ENCODE measurements around the gene NKD1.

Gene NKD1

DNA sequence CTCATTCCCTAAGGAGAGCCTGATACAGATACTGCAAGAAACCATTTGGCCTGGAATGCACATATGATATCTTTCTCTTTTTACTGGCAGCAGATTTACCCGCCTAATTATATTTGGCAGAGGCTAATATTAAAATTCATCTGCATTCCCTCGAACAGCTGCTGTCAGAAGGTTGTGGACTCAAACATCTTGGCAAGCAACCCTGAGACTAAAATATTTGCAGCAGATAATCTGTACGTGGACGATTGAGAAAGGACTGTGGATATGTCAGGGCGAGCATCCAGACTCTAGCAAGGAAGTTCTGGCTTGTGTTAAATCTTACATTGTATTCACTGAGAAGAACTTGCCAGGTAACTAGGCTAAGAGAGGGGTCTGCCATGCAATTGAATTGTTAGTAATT lies 67.7 kb downstream of the NKD1 start:
- no peaks in the 10 kb centered on the region for H3K27me3 ChIP-seq (ENCODE audit: control insufficient read depth, insufficient read depth, low read length)
- no peak overlapping the region for H3K9ac ChIP-seq (ENCODE audit: low read length)
- H3K9me3 ChIP-seq (ENCODE audit: control insufficient read depth, low read depth, low read length) = no peaks in the 10 kb centered on the region
- H3K4me1 ChIP-seq (ENCODE audit: control insufficient read depth, low read depth, low read length) = peaks cover 6% of the 10 kb centered on the region
- H3K4me3 ChIP-seq (ENCODE audit: low read length) = no peak overlapping the region
- H3K36me3 ChIP-seq (ENCODE audit: control insufficient read depth, low read depth, low read length) = no peaks in the 10 kb centered on the region
- H3K27ac ChIP-seq (ENCODE audit: low read length) = no peak overlapping the region

- Histone ChIP-seq H3K9ac (ENCODE audit: low read length) (no peak overlapping the region), H3K4me3 (ENCODE audit: low read length) (no peak overlapping the region), H3K4me1 (ENCODE audit: control insufficient read depth, low read depth, low read length) (peaks cover 6% of the 10 kb centered on the region), H3K36me3 (ENCODE audit: control insufficient read depth, low read depth, low read length) (no peaks in the 10 kb centered on the region), H3K9me3 (ENCODE audit: control insufficient read depth, low read depth, low read length) (no peaks in the 10 kb centered on the region), H3K27me3 (ENCODE audit: control insufficient read depth, insufficient read depth, low read length) (no peaks in the 10 kb centered on the region), H3K27ac (ENCODE audit: low read length) (no peak overlapping the region)
Observed at GRCh38 chr16:50616386-50616785, 68.2 kb downstream of the NKD1 start.

DNA sequence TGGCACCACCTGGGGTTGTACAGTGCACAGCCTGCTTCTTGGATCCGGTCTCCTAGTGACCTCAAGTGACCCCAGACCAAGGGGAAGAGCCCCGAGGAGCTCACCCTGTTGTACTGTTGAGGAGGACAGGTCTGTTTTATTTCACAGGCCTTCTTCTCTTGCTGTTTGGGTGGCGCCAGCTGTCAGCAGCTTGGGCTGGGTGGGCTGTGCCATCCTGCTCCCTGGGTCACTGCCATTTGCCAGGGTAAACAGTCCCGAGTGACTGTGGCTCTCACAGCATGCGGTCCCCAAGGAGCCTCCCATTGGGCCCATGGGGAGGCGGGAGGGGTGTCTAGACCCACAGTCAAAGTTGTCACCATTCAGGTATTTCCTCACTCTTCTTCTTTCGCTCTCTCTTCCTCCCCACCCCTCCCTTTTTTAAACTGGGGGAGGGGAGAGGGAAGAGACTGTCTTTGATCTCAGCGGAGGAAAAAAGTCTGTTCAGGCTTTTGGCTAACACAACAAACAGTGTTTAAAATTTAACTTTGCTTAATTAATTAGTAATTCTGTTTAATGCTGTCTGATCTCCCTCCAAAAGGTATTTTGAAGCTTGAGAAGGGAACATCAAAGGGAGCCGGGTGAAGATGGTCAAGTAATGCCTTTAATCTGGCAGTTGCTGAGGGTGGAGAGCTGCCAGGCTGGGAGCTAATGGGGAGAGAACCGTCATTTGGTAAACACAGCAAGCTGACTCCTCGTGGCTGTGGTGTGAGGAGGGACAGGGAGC lies 68.9 kb downstream of the NKD1 start:
- no peaks in the 10 kb centered on the region for H3K27me3 ChIP-seq (ENCODE audit: control insufficient read depth, insufficient read depth, low read length)
- H3K27ac ChIP-seq (ENCODE audit: low read length) = no peak overlapping the region
- H3K9ac ChIP-seq (ENCODE audit: low read length) = no peak overlapping the region

GRCh38 chr16:50617646-50618184 lies 69.5 kb downstream of the NKD1 start:
- Histone ChIP-seq H3K4me3 (ENCODE audit: low read length) (no peak overlapping the region), H3K36me3 (ENCODE audit: control insufficient read depth, low read depth, low read length) (no peaks in the 10 kb centered on the region), H3K27ac (ENCODE audit: low read length) (no peak overlapping the region), H3K4me1 (ENCODE audit: control insufficient read depth, low read depth, low read length) (peaks cover 6% of the 10 kb centered on the region), H3K9ac (ENCODE audit: low read length) (no peak overlapping the region), H3K27me3 (ENCODE audit: control insufficient read depth, insufficient read depth, low read length) (no peaks in the 10 kb centered on the region), H3K9me3 (ENCODE audit: control insufficient read depth, low read depth, low read length) (no peaks in the 10 kb centered on the region)

More for the DNA sequence above, 68.9 kb downstream of the NKD1 start:
- Histone ChIP-seq H3K4me1 (ENCODE audit: control insufficient read depth, low read depth, low read length) (peaks cover 6% of the 10 kb centered on the region), H3K4me3 (ENCODE audit: low read length) (no peak overlapping the region), H3K36me3 (ENCODE audit: control insufficient read depth, low read depth, low read length) (no peaks in the 10 kb centered on the region), H3K9me3 (ENCODE audit: control insufficient read depth, low read depth, low read length) (no peaks in the 10 kb centered on the region)

GRCh38 chr16:50618238-50618918 lies 70.2 kb downstream of the NKD1 start:
- Histone ChIP-seq H3K36me3 (ENCODE audit: control insufficient read depth, low read depth, low read length) (no peaks in the 10 kb centered on the region), H3K27ac (ENCODE audit: low read length) (no peak overlapping the region), H3K27me3 (ENCODE audit: control insufficient read depth, insufficient read depth, low read length) (no peaks in the 10 kb centered on the region), H3K4me1 (ENCODE audit: control insufficient read depth, low read depth, low read length) (peaks cover 6% of the 10 kb centered on the region), H3K9me3 (ENCODE audit: control insufficient read depth, low read depth, low read length) (no peaks in the 10 kb centered on the region), H3K9ac (ENCODE audit: low read length) (no peak overlapping the region), H3K4me3 (ENCODE audit: low read length) (no peak overlapping the region)

- Histone ChIP-seq H3K27me3 (ENCODE audit: control insufficient read depth, insufficient read depth, low read length) (no peaks in the 10 kb centered on the region), H3K27ac (ENCODE audit: low read length) (no peak overlapping the region), H3K4me3 (ENCODE audit: low read length) (no peak overlapping the region), H3K4me1 (ENCODE audit: control insufficient read depth, low read depth, low read length) (peaks cover 6% of the 10 kb centered on the region), H3K36me3 (ENCODE audit: control insufficient read depth, low read depth, low read length) (no peaks in the 10 kb centered on the region), H3K9ac (ENCODE audit: low read length) (no peak overlapping the region), H3K9me3 (ENCODE audit: control insufficient read depth, low read depth, low read length) (no peaks in the 10 kb centered on the region)
Observed at GRCh38 chr16:50619702-50620491, 71.7 kb downstream of the NKD1 start.

DNA sequence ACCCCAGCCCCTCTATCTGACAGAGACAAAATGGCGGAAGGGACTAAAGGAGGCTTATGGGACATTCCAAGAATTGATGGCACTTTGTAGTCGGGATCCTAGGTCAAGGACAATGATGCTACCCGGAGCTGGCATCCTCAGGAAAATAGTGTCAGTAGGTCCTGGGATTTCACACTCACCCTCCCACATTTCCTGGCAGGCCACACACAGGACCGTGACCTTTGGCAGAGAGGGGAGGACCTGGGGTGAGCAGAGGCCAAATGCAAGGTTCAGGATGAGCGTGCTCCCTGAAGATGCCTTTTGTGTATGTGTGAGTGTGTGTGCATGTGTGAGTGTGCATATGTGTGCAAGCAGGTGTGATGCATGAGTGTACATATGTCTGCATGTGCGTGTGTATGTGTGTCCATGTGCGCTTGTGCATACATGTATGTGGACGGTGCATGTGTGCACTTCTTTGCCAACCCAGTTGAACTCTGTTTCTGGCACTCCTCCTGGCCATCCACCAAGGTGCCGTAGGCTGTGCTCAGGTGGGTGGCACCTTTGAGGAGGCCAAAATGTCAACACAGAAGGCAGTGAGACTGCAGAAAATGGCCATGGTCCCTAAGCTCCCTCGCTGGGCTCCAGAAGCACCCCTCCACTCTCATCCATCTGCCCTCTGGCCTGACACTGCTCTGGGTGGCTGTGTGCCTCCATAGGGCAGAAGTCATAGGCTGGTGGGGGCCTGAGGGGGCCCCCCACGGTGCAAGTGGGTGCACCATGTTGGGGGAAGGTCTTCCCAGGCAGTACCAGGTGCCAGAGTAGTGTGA lies 72.7 kb downstream of the NKD1 start:
- no peak overlapping the region for H3K27ac ChIP-seq (ENCODE audit: low read length)
- no peaks in the 10 kb centered on the region for H3K27me3 ChIP-seq (ENCODE audit: control insufficient read depth, insufficient read depth, low read length)
- H3K4me3 ChIP-seq (ENCODE audit: low read length) = no peak overlapping the region
- H3K9ac ChIP-seq (ENCODE audit: low read length) = no peak overlapping the region
- no peaks in the 10 kb centered on the region for H3K36me3 ChIP-seq (ENCODE audit: control insufficient read depth, low read depth, low read length)
- H3K4me1 ChIP-seq (ENCODE audit: control insufficient read depth, low read depth, low read length) = peaks cover 6% of the 10 kb centered on the region
- no peaks in the 10 kb centered on the region for H3K9me3 ChIP-seq (ENCODE audit: control insufficient read depth, low read depth, low read length)

GRCh38 chr16:50621452-50621792 lies 73.2 kb downstream of the NKD1 start:
- H3K36me3 ChIP-seq (ENCODE audit: control insufficient read depth, low read depth, low read length) = no peaks in the 10 kb centered on the region
- H3K4me3 ChIP-seq (ENCODE audit: low read length) = no peak overlapping the region
- H3K9ac ChIP-seq (ENCODE audit: low read length) = no peak overlapping the region
- H3K27ac ChIP-seq (ENCODE audit: low read length) = no peak overlapping the region
- H3K27me3 ChIP-seq (ENCODE audit: control insufficient read depth, insufficient read depth, low read length) = no peaks in the 10 kb centered on the region
- no peaks in the 10 kb centered on the region for H3K9me3 ChIP-seq (ENCODE audit: control insufficient read depth, low read depth, low read length)
- peaks cover 6% of the 10 kb centered on the region for H3K4me1 ChIP-seq (ENCODE audit: control insufficient read depth, low read depth, low read length)

DNA sequence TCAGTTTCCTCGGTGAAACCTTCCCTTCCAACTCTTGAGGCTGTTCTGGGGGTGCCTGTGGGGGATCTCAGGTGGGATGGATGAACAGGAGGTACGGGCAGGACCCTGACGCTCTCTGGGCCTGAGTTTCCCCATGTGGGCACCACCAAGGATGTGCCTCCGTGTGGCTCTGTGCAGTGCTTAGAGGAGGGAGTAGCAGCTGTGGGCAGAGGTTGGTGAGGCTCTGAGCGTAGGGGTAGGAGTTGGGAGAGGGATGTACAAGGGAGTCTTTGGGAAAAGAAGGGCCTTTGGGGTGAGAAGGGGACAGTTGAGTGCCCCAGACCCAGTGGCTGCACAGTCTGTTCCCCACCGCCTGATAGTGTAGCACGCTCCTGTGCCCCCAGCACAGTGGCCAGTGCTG lies 73.8 kb downstream of the NKD1 start:
- H3K4me3 ChIP-seq (ENCODE audit: low read length) = no peak overlapping the region
- no peak overlapping the region for H3K27ac ChIP-seq (ENCODE audit: low read length)
- H3K9ac ChIP-seq (ENCODE audit: low read length) = no peak overlapping the region
- no peaks in the 10 kb centered on the region for H3K9me3 ChIP-seq (ENCODE audit: control insufficient read depth, low read depth, low read length)
- H3K4me1 ChIP-seq (ENCODE audit: control insufficient read depth, low read depth, low read length) = peaks cover 6% of the 10 kb centered on the region
- H3K36me3 ChIP-seq (ENCODE audit: control insufficient read depth, low read depth, low read length) = no peaks in the 10 kb centered on the region
- H3K27me3 ChIP-seq (ENCODE audit: control insufficient read depth, insufficient read depth, low read length) = no peaks in the 10 kb centered on the region

- no peaks in the 10 kb centered on the region for H3K27me3 ChIP-seq (ENCODE audit: control insufficient read depth, insufficient read depth, low read length)
- no peaks in the 10 kb centered on the region for H3K4me1 ChIP-seq (ENCODE audit: control insufficient read depth, low read depth, low read length)
- H3K36me3 ChIP-seq (ENCODE audit: control insufficient read depth, low read depth, low read length) = no peaks in the 10 kb centered on the region
- no peaks in the 10 kb centered on the region for H3K9me3 ChIP-seq (ENCODE audit: control insufficient read depth, low read depth, low read length)
- H3K9ac ChIP-seq (ENCODE audit: low read length) = no peak overlapping the region
- no peak overlapping the region for H3K4me3 ChIP-seq (ENCODE audit: low read length)
- H3K27ac ChIP-seq (ENCODE audit: low read length) = no peak overlapping the region
Observed at GRCh38 chr16:50622643-50623369, 74.6 kb downstream of the NKD1 start.
